Measurements from ENCODE around the gene ZEB2. TPM values are rescaled to one million over a fixed set of nuclear protein-coding genes. Genes with fewer than 3 reads are reported as not detected.

ZEB2 gene
- total RNA-seq, 1 donor from 2014 or later = 111 TPM

DNA sequence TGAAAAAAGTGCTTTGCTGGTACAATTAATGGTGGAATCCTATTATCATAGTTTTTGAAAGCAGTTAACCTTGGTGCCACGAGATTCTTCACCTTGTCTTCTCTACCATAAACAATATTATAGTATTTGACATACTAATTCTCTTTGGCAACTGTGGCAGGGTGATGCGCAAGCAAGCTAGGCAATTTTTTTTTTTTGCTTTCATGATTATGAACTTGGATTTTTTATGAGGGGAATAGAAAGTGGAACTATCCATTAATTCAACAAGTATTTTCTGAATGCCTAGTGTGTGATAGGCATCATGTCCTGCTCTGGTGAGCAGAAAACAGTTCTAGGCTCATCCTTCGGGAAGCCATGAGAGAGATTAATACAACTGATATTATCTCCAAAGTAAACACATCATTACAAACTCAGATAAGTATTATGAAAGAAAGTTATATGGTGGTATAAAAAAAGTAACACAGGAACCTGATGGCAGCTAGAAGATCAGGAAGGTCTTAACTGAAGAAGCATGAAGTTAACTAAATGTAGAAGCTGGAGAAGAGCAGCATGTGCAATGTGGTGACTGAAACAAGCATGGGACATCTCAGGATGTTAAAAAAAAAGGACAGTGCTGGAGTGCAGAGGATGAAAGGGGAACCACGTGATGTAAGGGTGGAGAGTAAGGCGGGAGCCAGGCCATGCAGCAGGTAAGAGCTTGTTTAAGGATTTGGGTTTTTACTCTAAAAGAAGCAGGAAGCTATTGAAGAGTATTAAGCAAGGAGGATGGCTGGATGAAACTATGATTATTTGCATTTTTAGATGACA is 113.7 kb downstream of the ZEB2 start:
- Mint-ChIP-seq H3K9me3 (peaks cover 3% of the 10 kb centered on the region), H3K27ac (peak overlapping the region; percentile 51), H3K4me3 (no peak overlapping the region), H3K36me3 (peaks cover 41% of the 10 kb centered on the region), H3K4me1 (peaks cover 32% of the 10 kb centered on the region), H3K27me3 (ENCODE audit: low read depth) (no peaks in the 10 kb centered on the region)
- DNase-seq (ENCODE audit: low spot score in 2 of 2, unreplicated experiment in 2 of 2) = no peak
- TF ChIP-seq, protein P1, sequence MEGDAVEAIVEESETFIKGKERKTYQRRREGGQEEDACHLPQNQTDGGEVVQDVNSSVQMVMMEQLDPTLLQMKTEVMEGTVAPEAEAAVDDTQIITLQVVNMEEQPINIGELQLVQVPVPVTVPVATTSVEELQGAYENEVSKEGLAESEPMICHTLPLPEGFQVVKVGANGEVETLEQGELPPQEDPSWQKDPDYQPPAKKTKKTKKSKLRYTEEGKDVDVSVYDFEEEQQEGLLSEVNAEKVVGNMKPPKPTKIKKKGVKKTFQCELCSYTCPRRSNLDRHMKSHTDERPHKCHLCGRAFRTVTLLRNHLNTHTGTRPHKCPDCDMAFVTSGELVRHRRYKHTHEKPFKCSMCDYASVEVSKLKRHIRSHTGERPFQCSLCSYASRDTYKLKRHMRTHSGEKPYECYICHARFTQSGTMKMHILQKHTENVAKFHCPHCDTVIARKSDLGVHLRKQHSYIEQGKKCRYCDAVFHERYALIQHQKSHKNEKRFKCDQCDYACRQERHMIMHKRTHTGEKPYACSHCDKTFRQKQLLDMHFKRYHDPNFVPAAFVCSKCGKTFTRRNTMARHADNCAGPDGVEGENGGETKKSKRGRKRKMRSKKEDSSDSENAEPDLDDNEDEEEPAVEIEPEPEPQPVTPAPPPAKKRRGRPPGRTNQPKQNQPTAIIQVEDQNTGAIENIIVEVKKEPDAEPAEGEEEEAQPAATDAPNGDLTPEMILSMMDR (IDR thresholded peaks at IDR 0.05; ENCODE audit: unreplicated experiment) = no peak

DNA sequence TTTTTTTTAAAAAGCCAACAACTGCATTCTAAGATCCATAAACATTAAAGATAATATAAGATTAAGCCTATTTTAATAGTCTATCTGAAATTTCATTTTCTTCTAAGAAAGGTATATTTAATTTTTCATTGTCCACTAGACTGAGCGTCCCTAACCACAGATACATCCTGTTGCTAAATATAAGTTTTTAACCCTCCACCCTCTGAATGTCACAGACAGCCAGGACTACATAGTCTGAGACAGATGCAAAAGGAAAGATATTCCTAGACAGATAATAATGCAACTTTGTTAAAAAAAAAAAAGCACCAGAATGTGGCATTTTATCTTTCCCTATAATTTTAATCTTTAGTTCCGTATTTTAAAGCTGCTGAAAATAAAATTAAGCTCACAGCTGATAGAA is 114.6 kb downstream of the ZEB2 start:
- Mint-ChIP-seq H3K4me1 (peaks cover 34% of the 10 kb centered on the region), H3K27me3 (ENCODE audit: low read depth) (no peaks in the 10 kb centered on the region), H3K36me3 (peaks cover 47% of the 10 kb centered on the region), H3K9me3 (peaks cover 3% of the 10 kb centered on the region), H3K27ac (peak overlapping the region; percentile 39), H3K4me3 (no peak overlapping the region)
- TF ChIP-seq, protein P1 (IDR thresholded peaks at IDR 0.05; ENCODE audit: unreplicated experiment) = no peak
- no peak for DNase-seq (ENCODE audit: low spot score in 2 of 2, unreplicated experiment in 2 of 2)

DNA sequence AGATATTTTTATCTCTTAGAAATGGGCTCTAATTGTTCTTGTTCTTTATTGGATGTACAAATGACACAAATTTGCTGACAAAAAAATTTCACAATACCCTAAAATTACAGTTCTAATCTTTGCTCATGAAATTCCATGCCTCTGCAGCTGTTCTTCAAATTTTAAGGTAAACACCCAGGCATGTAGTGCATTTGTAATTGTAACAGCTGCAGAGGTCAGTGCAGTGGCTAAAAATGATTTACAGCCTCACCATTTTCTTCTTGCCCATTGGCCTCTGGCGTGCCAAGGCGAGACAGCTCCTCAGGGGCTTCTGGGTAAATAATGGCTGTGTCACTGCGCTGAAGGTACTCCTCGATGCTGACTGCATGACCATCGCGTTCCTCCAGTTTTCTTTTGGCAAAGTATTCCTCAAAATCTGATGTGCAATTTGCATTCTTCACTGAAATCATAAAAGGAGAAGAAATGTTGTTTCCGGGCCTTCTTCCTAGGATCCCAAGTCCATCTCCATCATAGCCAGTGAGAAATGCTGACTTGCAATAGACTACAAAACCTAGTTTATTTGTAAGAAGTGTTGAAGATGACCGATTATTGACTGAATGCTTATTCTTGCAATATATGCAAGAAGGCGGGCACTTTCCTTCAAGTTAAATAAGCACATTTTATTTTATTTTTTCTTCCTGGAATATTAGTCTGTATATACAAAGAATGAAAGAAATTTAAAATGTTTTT is 115.2 kb downstream of the ZEB2 start:
- TF ChIP-seq, protein P1 (IDR thresholded peaks at IDR 0.05; ENCODE audit: unreplicated experiment) = no peak
- H3K27ac Mint-ChIP-seq = peak overlapping the region; percentile 27
- H3K36me3 Mint-ChIP-seq = peaks cover 53% of the 10 kb centered on the region
- DNase-seq (ENCODE audit: low spot score in 2 of 2, unreplicated experiment in 2 of 2) = no peak
- H3K9me3 Mint-ChIP-seq = peaks cover 3% of the 10 kb centered on the region
- H3K27me3 Mint-ChIP-seq (ENCODE audit: low read depth) = no peaks in the 10 kb centered on the region
- H3K4me3 Mint-ChIP-seq = no peak overlapping the region
- H3K4me1 Mint-ChIP-seq = peaks cover 34% of the 10 kb centered on the region

- TF ChIP-seq, protein P1 (IDR thresholded peaks at IDR 0.05; ENCODE audit: unreplicated experiment) = no peak
- Mint-ChIP-seq H3K9me3 (peaks cover 7% of the 10 kb centered on the region), H3K27me3 (ENCODE audit: low read depth) (no peaks in the 10 kb centered on the region), H3K4me3 (no peak overlapping the region), H3K27ac (peak overlapping the region; percentile 66), H3K4me1 (peaks cover 34% of the 10 kb centered on the region), H3K36me3 (peaks cover 54% of the 10 kb centered on the region)
- no peak for DNase-seq (ENCODE audit: low spot score in 2 of 2, unreplicated experiment in 2 of 2)
These were observed 116.0 kb downstream of the ZEB2 start for GRCh38 chr2:144403933-144404332.

DNA sequence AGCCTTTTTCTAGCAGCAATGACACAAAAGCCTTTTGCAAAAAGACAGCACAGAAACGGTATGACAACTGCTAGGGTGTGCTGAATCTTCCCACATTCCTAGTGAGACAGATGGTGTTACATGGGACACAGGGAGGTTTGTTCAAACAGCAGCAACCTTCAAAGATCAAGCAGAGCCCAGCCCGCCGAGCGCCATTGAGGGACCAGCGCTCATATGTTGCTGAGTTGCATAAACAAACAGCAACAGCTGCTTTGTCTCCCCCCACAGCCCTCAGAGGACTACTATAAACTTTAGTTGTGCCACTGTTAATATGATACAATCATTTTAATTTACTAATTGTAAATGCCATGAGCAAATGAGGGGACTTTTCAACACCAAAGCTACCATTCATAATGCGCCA is 117.7 kb downstream of the ZEB2 start:
- peaks cover 34% of the 10 kb centered on the region for H3K4me1 Mint-ChIP-seq

More for the DNA sequence above, 117.7 kb downstream of the ZEB2 start:
- Mint-ChIP-seq H3K27ac (peak overlapping the region; percentile 17), H3K4me3 (no peak overlapping the region), H3K9me3 (peaks cover 5% of the 10 kb centered on the region), H3K36me3 (peaks cover 48% of the 10 kb centered on the region), H3K27me3 (ENCODE audit: low read depth) (no peaks in the 10 kb centered on the region)
- no peak for DNase-seq (ENCODE audit: low spot score in 2 of 2, unreplicated experiment in 2 of 2)
- TF ChIP-seq, protein P1 (IDR thresholded peaks at IDR 0.05; ENCODE audit: unreplicated experiment) = no peak
